ENCODE results near the gene SBF2.
"Not testable (repeated sequence)": the region's sequence is repeated elsewhere in the genome, so short reads cannot be mapped to it uniquely, and the experiment has no call there.

SBF2 gene

GRCh38 chr11:10117709-10118351 is 176.2 kb downstream of the SBF2 start:
- no peak for DNase-seq (ENCODE audit: low read depth in 2 of 2)

- DNase-seq (ENCODE audit: low read depth in 2 of 2): no peak
Measured at GRCh38 chr11:10116588-10116987, 177.4 kb downstream of the SBF2 start.

- no peak for DNase-seq (ENCODE audit: low read depth in 2 of 2)
Measured at GRCh38 chr11:10114593-10115404, 179.2 kb downstream of the SBF2 start.

GRCh38 chr11:10113852-10114251 is 180.2 kb downstream of the SBF2 start:
- no peak for DNase-seq (ENCODE audit: low read depth in 2 of 2)

GRCh38 chr11:10109806-10110205 is 184.2 kb downstream of the SBF2 start:
- no peak for DNase-seq (ENCODE audit: low read depth in 2 of 2)

GRCh38 chr11:10108915-10109680 is 184.9 kb downstream of the SBF2 start:
- DNase-seq (ENCODE audit: low read depth in 2 of 2): no peak

GRCh38 chr11:10107497-10107896 is 186.5 kb downstream of the SBF2 start:
- no peak for DNase-seq (ENCODE audit: low read depth in 2 of 2)

- DNase-seq (ENCODE audit: low read depth in 2 of 2): no peak
Measured at GRCh38 chr11:10097615-10098014, 196.4 kb downstream of the SBF2 start.

GRCh38 chr11:10096987-10097386 is 197.0 kb downstream of the SBF2 start:
- DNase-seq (ENCODE audit: low read depth in 2 of 2): no peak

GRCh38 chr11:10095412-10096208 is 198.4 kb downstream of the SBF2 start:
- no peak for DNase-seq (ENCODE audit: low read depth in 2 of 2)

GRCh38 chr11:10092426-10092825 is 201.6 kb downstream of the SBF2 start:
- no peak for DNase-seq (ENCODE audit: low read depth in 2 of 2)

- no peak for DNase-seq (ENCODE audit: low read depth in 2 of 2)
Measured at GRCh38 chr11:10091314-10092045, 202.5 kb downstream of the SBF2 start.

- not testable (repeated sequence) for DNase-seq (ENCODE audit: low read depth in 2 of 2)
Measured at GRCh38 chr11:10087923-10088225, 206.1 kb downstream of the SBF2 start.

GRCh38 chr11:10087186-10087922 is 206.7 kb downstream of the SBF2 start:
- DNase-seq (ENCODE audit: low read depth in 2 of 2): no peak

- DNase-seq (ENCODE audit: low read depth in 2 of 2): no peak
Measured at GRCh38 chr11:10080138-10080537, 213.9 kb downstream of the SBF2 start.

GRCh38 chr11:10076458-10077141 is 217.4 kb downstream of the SBF2 start:
- DNase-seq (ENCODE audit: low read depth in 2 of 2): peak in 1 of 2 experiments; percentile 35

- no peak for DNase-seq (ENCODE audit: low read depth in 2 of 2)
Measured at GRCh38 chr11:10075141-10075540, 218.9 kb downstream of the SBF2 start.

GRCh38 chr11:10072841-10073240 is 221.2 kb downstream of the SBF2 start:
- DNase-seq (ENCODE audit: low read depth in 2 of 2): no peak

- DNase-seq (ENCODE audit: low read depth in 2 of 2): no peak
Measured at GRCh38 chr11:10072142-10072541, 221.9 kb downstream of the SBF2 start.

Measured in stimulated activated CD4-positive, alpha-beta T cell treated with anti-CD3 and anti-CD28 coated beads, Interleukin-12 subunit alpha, Interleukin-12 subunit beta, amount 100 ng/mL, for 24 hours (primary cell).